HepG2 (cell line): ENCODE data around the gene HNRNPAB. TPM values are rescaled to one million over a fixed set of nuclear protein-coding genes. Genes with fewer than 3 reads are reported as not detected.

ENCODE experiments used
- ATAC-seq: fragments of 200-7000 bp; cut with Tn5 transposase; 3 replicates; pipeline ENCODE4 v1.9.1; 2020; ENCODE audit warnings: mild to moderate bottlenecking, moderate library complexity
- BruUV-seq: library from RNA; stranded (reverse); fragments of 400-500 nt; replicated peaks from 2 replicates; lab custom pipeline; 2021; lab: Mats Ljungman, UMichigan
- CTCF ChIA-PET: fragments of 300-600 bp; formaldehyde crosslinking; extraction: SDS; loops from one replicate; lab custom pipeline; 2021; ENCODE audit warnings: low total read pairs, inconsistent platforms, low intra/inter-chr PET ratio; lab: Yijun Ruan, JAX
- POLR2A ChIA-PET: fragments of 350-600 bp; sonication (Branson Sonifier 250); formaldehyde crosslinking; loops from one replicate; lab custom pipeline; 2020; ENCODE audit warnings: antibody characterized with exemption, inconsistent platforms; lab: Yijun Ruan, JAX
- DNase-seq: peaks from one replicate; pipeline ENCODE4 v3.0.0-alpha.2; 2015; ENCODE audit warnings: low spot score
- FAIRE-seq: peaks from 3 replicates; lab custom pipeline; 2011; peaks lifted over from hg19 to GRCh38; lab: Jason Lieb, UNC
- H2AFZ ChIP-seq: one replicate; pipeline ENCODE4 v1.6.1; 2011; ENCODE audit warnings: low read length, inconsistent platforms
- H3K27ac ChIP-seq: fragments of 300-600 bp; 3 replicates; pipeline ENCODE4 v1.8.0; 2011; ENCODE audit warnings: mixed run types, mild to moderate bottlenecking, mixed read lengths, low read length, inconsistent platforms; ENCODE audit not compliant: insufficient read depth; ENCODE audit errors: extremely low read length
- H3K27me3 ChIP-seq, 2 experiments: fragments of 200-600 bp in 1 of 2; 2 replicates in 1 of 2; 3 replicates in 1 of 2; pipeline versions ENCODE4 v1.6.0 to v1.8.0; 2011; ENCODE audit warnings: low read length in 2 of 2, mild to moderate bottlenecking in 2 of 2, moderate library complexity in 2 of 2, inconsistent platforms in 1 of 2; ENCODE audit not compliant: insufficient read depth in 2 of 2, control insufficient read depth in 1 of 2
- H3K36me3 ChIP-seq, 2 experiments: fragments of 200-600 bp in 1 of 2; replicated peaks in 1 of 2; 2 replicates in 1 of 2; 3 replicates in 1 of 2; pipeline versions ENCODE4 v1.5.1 to v1.8.0; 2011; ENCODE audit warnings: low read length in 2 of 2, inconsistent platforms in 1 of 2; ENCODE audit not compliant: insufficient read depth in 2 of 2, control insufficient read depth in 1 of 2
- H3K4me1 ChIP-seq: 2 replicates; pipeline ENCODE4 v1.5.1; 2012; ENCODE audit warnings: low read length, inconsistent platforms; ENCODE audit not compliant: insufficient read depth
- H3K4me2 ChIP-seq: 2 replicates; pipeline ENCODE4 v1.6.0; 2011; ENCODE audit warnings: low read depth, low read length, inconsistent platforms
- H3K4me3 ChIP-seq, 3 experiments: fragments of 200-600 bp in 1 of 3; sonication (generic), shearing (Covaris generic) in 1 of 3; replicated peaks in 1 of 3; 2 replicates each; pipeline ENCODE4 v1.5.1; 2011 to 2016; ENCODE audit warnings: low read length in 3 of 3, inconsistent platforms in 2 of 3, low read depth in 2 of 3, mild to moderate bottlenecking in 2 of 3, control low read depth in 1 of 3, mixed read lengths in 1 of 3; ENCODE audit not compliant: insufficient read depth in 1 of 3
- H3K79me2 ChIP-seq: one replicate; pipeline ENCODE4 v1.6.1; 2011; ENCODE audit warnings: low read length, inconsistent platforms; ENCODE audit not compliant: insufficient read depth
- H3K9ac ChIP-seq: 2 replicates; pipeline ENCODE4 v1.6.0; 2011; ENCODE audit warnings: mild to moderate bottlenecking, low read depth, low read length, inconsistent platforms; ENCODE audit not compliant: insufficient read depth
- H3K9me3 ChIP-seq: 2 replicates; pipeline ENCODE4 v1.5.1; 2012; ENCODE audit warnings: mild to moderate bottlenecking, low read length
- H4K20me1 ChIP-seq: 2 replicates; pipeline ENCODE4 v1.6.0; 2011; ENCODE audit warnings: inconsistent platforms, mild to moderate bottlenecking, low read length, moderate library complexity; ENCODE audit not compliant: insufficient read depth
- ARNTL ChIP-seq: sonication (generic); formaldehyde crosslinking; IDR thresholded peaks from 2 replicates; pipeline ENCODE4 v1.4.0; 2020; ENCODE audit warnings: mild to moderate bottlenecking, missing genetic modification reagents
- BHLHE40 ChIP-seq: IDR thresholded peaks from 2 replicates; pipeline ENCODE4 v1.6.1; 2011; ENCODE audit warnings: low read length, improper control_type of control experiment
- CTCF ChIP-seq: sonication (generic); formaldehyde crosslinking; IDR thresholded peaks from 2 replicates; pipeline ENCODE4 v1.5.0; 2020; ENCODE audit warnings: mild to moderate bottlenecking, missing genetic modification reagents, moderate library complexity
- ELF3 ChIP-seq: IDR thresholded peaks from 2 replicates; pipeline ENCODE4 v1.6.1; 2016; ENCODE audit warnings: missing genetic modification reagents, missing compliant biosample characterization
- GATA4 ChIP-seq: sonication (generic); IDR thresholded peaks from 2 replicates; pipeline ENCODE4 v1.6.1; 2016; ENCODE audit warnings: antibody characterized with exemption, low read depth, borderline replicate concordance
- HES4 ChIP-seq: sonication (generic); formaldehyde crosslinking; IDR thresholded peaks from 2 replicates; pipeline ENCODE4 v1.9.0; 2021; ENCODE audit warnings: mild to moderate bottlenecking, missing genetic modification reagents, borderline replicate concordance
- KDM4B ChIP-seq: sonication (generic); formaldehyde crosslinking; IDR thresholded peaks from 2 replicates; pipeline ENCODE4 v1.4.0; 2020; ENCODE audit warnings: missing genetic modification reagents
- NFYB ChIP-seq: sonication (generic); formaldehyde crosslinking; IDR thresholded peaks from 2 replicates; pipeline ENCODE4 v1.4.0; 2020; ENCODE audit warnings: missing genetic modification reagents
- RFX1 ChIP-seq: fragments of 450-650 bp; IDR thresholded peaks from 2 replicates; pipeline ENCODE4 v1.6.1; 2017
- TSC22D2 ChIP-seq: sonication (generic); formaldehyde crosslinking; IDR thresholded peaks from 2 replicates; pipeline ENCODE4 v1.5.1; 2020; ENCODE audit warnings: missing genetic modification reagents, mild to moderate bottlenecking, borderline replicate concordance
- ZBTB26 ChIP-seq: IDR thresholded peaks from 2 replicates; pipeline ENCODE4 v1.6.1; 2016; ENCODE audit warnings: missing compliant biosample characterization, missing genetic modification reagents, borderline replicate concordance
- ZHX2 ChIP-seq, 2 experiments: sonication (generic) in 1 of 2; formaldehyde crosslinking in 1 of 2; IDR thresholded peaks; 2 replicates each; pipeline versions ENCODE4 v1.6.1 to v1.9.0; 2014 to 2022; ENCODE audit warnings: antibody characterized with exemption in 1 of 2, borderline replicate concordance in 1 of 2, inconsistent platforms in 1 of 2, low read depth in 1 of 2, missing genetic modification reagents in 1 of 2
- ZNF207 ChIP-seq: fragments of 450-650 bp; IDR thresholded peaks from 2 replicates; pipeline ENCODE4 v1.6.1; 2016; ENCODE audit warnings: antibody characterized with exemption, borderline replicate concordance
- ZSCAN12 ChIP-seq: sonication (generic); formaldehyde crosslinking; IDR thresholded peaks from 2 replicates; pipeline ENCODE4 v1.9.0; 2021; ENCODE audit warnings: mild to moderate bottlenecking, missing genetic modification reagents
- whole genome bisulfite sequencing: methylation state at CpG from one replicate; pipeline ENCODE4 v1.1.6; 2017; ENCODE audit warnings: low lambda C conversion rate; 5-methylcytosine and 5-hydroxymethylcytosine counted together
- in situ Hi-C: cut with HindIII; loops from 2 replicates; pipeline ENCODE4 v1.10.0; 2017; ENCODE audit warnings: low pct_unique_long_range_greater_than_20kb; ENCODE audit not compliant: extremely low pct_ligation_motif_present
- intact Hi-C: fragments of 100-400 bp; cut with micrococcal nuclease; formaldehyde crosslinking; loops from one replicate; pipeline ENCODE4 v1.10.0; 2022; ENCODE audit not compliant: unreplicated experiment
- polyA plus RNA-seq, 8 experiments: library from polyadenylated mRNA; depleted of rRNA in 3 of 8; stranded (reverse) in 7 of 8; unstranded in 1 of 8; fragments of >200 nt; fragmentation: Illumina TruSeq in 4 of 8; extraction: Trizol in 4 of 8; gene quantifications; 2 replicates each; pipeline versions ENCODE4 v1.2.1 to v1.2.3, GENCODE V29; 2011 to 2016; ENCODE audit warnings: low read depth in 4 of 8, missing spikeins in 1 of 8, mixed read lengths in 1 of 8; ENCODE audit not compliant: insufficient read depth in 1 of 8
- total RNA-seq, 5 experiments: library from RNA; depleted of rRNA; stranded (reverse); fragments of >200 nt; fragmentation: Illumina TruSeq; extraction: Trizol; gene quantifications; 2 replicates each; pipeline ENCODE4 v1.2.3, GENCODE V29; 2016; ENCODE audit warnings: low read depth in 1 of 5
- TF ChIP-seq, protein P1 (sequence below): sonication (generic); formaldehyde crosslinking; IDR thresholded peaks from 2 replicates; pipeline ENCODE4 v1.4.0; 2020; ENCODE audit warnings: missing genetic modification reagents

HNRNPAB gene
- total and polyA plus RNA-seq, 2 of the 13 experiments (the other 11 are each of a cell fraction or from before 2014, with no cell fraction given): 62.6 to 111 TPM

- POLR2A ChIA-PET: interaction anchor here (2.8 kb wide), 1 partner anchor 24 kb away, joined by 12 read pairs; the partner anchor contains the start of gene PHYKPL
- peaks cover 35% of the 10 kb centered on the region for H3K79me2 ChIP-seq
- H3K4me2 ChIP-seq: 0 out of 2 replicates have a peak overlapping the region, but pooled peaks have one; percentile 2
- DNase-seq: no peak
- ATAC-seq: no peak
- no peaks in the 10 kb centered on the region for H3K9me3 ChIP-seq
- peaks cover 34% of the 10 kb centered on the region for H3K4me1 ChIP-seq
- CTCF ChIA-PET: no interaction called here
- H3K9ac ChIP-seq: no peak overlapping the region
- H3K36me3 ChIP-seq: peaks cover 17 to 69% of the 10 kb centered on the region in 2 experiments
- FAIRE-seq: no peak
- TF ChIP-seq RFX1 (no peak), KDM4B (CRISPR knock-in tag) (no peak), HES4 (CRISPR knock-in tag) (no peak), ZHX2 (IDR thresholded peaks at IDR 0.05; ENCODE audit: low read depth) (no peak), ZHX2 (CRISPR knock-in tag; IDR thresholded peaks at IDR 0.05; ENCODE audit: borderline replicate concordance) (no peak), ZNF207 (no peak), GATA4 (no peak), ZSCAN12 (CRISPR knock-in tag) (no peak), ELF3 (CRISPR knock-in tag) (no peak), ARNTL (no peak), CTCF (CRISPR knock-in tag) (no peak), BHLHE40 (no peak), TSC22D2 (CRISPR knock-in tag) (no peak), ZBTB26 (no peak), NFYB (no peak)
- TF ChIP-seq, protein P1, sequence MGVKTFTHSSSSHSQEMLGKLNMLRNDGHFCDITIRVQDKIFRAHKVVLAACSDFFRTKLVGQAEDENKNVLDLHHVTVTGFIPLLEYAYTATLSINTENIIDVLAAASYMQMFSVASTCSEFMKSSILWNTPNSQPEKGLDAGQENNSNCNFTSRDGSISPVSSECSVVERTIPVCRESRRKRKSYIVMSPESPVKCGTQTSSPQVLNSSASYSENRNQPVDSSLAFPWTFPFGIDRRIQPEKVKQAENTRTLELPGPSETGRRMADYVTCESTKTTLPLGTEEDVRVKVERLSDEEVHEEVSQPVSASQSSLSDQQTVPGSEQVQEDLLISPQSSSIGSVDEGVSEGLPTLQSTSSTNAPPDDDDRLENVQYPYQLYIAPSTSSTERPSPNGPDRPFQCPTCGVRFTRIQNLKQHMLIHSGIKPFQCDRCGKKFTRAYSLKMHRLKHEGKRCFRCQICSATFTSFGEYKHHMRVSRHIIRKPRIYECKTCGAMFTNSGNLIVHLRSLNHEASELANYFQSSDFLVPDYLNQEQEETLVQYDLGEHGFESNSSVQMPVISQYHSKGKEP (CRISPR knock-in tag): no peak
- H2AFZ ChIP-seq: no peak overlapping the region
- H3K4me3 ChIP-seq: no peak overlapping the region
- intact Hi-C loops: no loop called here
- WGBS: 100% methylated on average over 1 of the region's 1 CpG
- no peaks in the 10 kb centered on the region; a peak in 1 of 5 replicates for H3K27me3 ChIP-seq
- no TSS peak for BruUV-seq
- peak overlapping the region; percentile 18 for H3K27ac ChIP-seq
- in situ Hi-C loops: no loop called here
- peaks cover 39% of the 10 kb centered on the region for H4K20me1 ChIP-seq
These were observed 3.6 kb downstream of the HNRNPAB start for GRCh38 chr5:178207917-178208280.
